Esophagus squamous epithelium (tissue), 4 donors: ENCODE results near the gene P2RY14.

Experiments
- POLR2A ChIP-seq, 4 donors: fragments of 450-650 bp; IDR thresholded peaks; one replicate each; pipeline ENCODE4 v1.6.1; 2017; ENCODE audit warnings: antibody characterized with exemption in 4 of 4, mild to moderate bottlenecking in 4 of 4, moderate library complexity in 3 of 4
- TF ChIP-seq, protein P1 (sequence below), 6 experiments: fragments of 450-650 bp in 4 of 6; fragments of 200-600 bp in 2 of 6; sonication (generic) in 2 of 6; IDR thresholded peaks; one replicate each; pipeline ENCODE4 v1.5.1; 2016 to 2019; ENCODE audit warnings: antibody characterized with exemption in 6 of 6, mild to moderate bottlenecking in 4 of 6, moderate library complexity in 4 of 6

DNA sequence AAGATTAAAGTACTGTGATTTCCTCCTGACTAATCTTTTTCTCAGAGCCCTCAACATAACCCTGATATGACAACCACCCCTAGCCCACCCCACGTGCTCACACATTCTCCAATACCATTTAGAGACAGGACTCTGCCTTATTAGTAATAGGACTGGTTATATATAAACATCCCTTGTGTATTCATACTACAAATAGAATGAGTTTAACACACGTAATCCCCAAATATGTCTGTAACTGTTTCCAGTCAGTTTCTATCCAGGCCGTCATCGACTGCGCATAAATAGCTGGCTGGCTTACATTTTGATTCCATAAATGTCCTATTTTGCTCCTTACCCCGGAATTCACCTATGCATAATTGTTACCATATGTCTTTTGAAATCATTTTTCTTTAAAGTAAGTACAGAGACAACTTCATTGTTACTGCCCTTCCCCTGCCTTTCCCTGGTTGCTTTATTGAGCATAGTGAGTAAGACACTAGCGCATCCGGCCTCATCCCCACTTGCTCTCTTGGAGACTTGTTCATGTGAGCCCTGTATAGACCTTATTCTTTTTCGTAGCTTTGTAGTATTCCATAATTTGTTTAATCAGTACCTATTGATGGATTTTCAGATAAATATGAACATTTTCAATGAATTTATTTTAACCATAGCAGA is 3.5 kb upstream of the P2RY14 start:
- TF ChIP-seq, protein P1, sequence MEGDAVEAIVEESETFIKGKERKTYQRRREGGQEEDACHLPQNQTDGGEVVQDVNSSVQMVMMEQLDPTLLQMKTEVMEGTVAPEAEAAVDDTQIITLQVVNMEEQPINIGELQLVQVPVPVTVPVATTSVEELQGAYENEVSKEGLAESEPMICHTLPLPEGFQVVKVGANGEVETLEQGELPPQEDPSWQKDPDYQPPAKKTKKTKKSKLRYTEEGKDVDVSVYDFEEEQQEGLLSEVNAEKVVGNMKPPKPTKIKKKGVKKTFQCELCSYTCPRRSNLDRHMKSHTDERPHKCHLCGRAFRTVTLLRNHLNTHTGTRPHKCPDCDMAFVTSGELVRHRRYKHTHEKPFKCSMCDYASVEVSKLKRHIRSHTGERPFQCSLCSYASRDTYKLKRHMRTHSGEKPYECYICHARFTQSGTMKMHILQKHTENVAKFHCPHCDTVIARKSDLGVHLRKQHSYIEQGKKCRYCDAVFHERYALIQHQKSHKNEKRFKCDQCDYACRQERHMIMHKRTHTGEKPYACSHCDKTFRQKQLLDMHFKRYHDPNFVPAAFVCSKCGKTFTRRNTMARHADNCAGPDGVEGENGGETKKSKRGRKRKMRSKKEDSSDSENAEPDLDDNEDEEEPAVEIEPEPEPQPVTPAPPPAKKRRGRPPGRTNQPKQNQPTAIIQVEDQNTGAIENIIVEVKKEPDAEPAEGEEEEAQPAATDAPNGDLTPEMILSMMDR (IDR thresholded peaks at IDR 0.05), result no peak
- TF ChIP-seq POLR2A (IDR thresholded peaks at IDR 0.05), result no peak
